ENCODE results near the gene YBX1. TPM values are rescaled to one million over a fixed set of nuclear protein-coding genes. Genes with fewer than 3 reads are reported as not detected.

YBX1 gene
- total and polyA plus RNA-seq, 2 of the 13 experiments (the other 11 are each of a cell fraction or from before 2014, with no cell fraction given) = 339 to 628 TPM

DNA sequence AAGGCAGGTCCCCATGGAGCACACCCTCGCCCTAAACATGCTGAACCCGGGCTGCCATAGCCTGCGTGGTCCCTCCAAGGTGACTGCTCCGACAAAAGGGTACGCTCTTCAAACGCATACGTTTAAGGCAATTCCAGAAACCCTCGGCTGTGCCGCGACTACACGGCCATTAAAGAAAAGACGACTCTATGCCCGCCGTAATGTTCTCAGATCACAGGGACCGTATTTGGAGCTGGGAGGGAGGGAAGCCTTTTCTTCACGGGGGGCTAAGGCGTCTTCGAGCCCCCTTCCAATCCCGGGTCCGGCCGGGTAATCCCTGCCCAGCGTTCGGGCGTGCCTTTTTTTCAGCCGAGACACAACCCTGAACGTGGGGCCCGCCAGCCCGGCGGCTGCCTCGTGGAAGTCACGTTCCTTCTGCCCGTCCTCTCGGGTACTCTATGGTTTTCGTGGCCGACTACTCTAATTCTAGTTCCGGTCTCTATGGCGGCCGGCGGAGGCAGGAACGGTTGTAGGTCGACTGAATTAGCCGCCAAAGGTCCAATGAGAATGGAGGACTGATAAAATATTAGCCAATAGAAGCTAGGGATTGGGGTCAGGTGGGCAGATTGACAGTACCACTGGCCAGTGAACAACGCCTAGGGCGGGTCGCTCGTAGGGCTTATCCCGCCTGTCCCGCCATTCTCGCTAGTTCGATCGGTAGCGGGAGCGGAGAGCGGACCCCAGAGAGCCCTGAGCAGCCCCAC is at the start of gene YBX1 (continued):
- TF ChIP-seq KAT7 (CRISPR knock-in tag; IDR thresholded peaks at IDR 0.05; ENCODE audit: borderline replicate concordance) = peak; percentile 73; the same call in 1 of the 2 replicates
- TF ChIP-seq ZNF33A (CRISPR knock-in tag; IDR thresholded peaks at IDR 0.05; ENCODE audit: borderline replicate concordance) = no peak
- TF ChIP-seq ZNF672 (CRISPR knock-in tag; IDR thresholded peaks at IDR 0.05) = no peak
- TF ChIP-seq ZNF136 (CRISPR knock-in tag; IDR thresholded peaks at IDR 0.05; ENCODE audit: low read depth) = peak; percentile 91
- TF ChIP-seq, protein P1, sequence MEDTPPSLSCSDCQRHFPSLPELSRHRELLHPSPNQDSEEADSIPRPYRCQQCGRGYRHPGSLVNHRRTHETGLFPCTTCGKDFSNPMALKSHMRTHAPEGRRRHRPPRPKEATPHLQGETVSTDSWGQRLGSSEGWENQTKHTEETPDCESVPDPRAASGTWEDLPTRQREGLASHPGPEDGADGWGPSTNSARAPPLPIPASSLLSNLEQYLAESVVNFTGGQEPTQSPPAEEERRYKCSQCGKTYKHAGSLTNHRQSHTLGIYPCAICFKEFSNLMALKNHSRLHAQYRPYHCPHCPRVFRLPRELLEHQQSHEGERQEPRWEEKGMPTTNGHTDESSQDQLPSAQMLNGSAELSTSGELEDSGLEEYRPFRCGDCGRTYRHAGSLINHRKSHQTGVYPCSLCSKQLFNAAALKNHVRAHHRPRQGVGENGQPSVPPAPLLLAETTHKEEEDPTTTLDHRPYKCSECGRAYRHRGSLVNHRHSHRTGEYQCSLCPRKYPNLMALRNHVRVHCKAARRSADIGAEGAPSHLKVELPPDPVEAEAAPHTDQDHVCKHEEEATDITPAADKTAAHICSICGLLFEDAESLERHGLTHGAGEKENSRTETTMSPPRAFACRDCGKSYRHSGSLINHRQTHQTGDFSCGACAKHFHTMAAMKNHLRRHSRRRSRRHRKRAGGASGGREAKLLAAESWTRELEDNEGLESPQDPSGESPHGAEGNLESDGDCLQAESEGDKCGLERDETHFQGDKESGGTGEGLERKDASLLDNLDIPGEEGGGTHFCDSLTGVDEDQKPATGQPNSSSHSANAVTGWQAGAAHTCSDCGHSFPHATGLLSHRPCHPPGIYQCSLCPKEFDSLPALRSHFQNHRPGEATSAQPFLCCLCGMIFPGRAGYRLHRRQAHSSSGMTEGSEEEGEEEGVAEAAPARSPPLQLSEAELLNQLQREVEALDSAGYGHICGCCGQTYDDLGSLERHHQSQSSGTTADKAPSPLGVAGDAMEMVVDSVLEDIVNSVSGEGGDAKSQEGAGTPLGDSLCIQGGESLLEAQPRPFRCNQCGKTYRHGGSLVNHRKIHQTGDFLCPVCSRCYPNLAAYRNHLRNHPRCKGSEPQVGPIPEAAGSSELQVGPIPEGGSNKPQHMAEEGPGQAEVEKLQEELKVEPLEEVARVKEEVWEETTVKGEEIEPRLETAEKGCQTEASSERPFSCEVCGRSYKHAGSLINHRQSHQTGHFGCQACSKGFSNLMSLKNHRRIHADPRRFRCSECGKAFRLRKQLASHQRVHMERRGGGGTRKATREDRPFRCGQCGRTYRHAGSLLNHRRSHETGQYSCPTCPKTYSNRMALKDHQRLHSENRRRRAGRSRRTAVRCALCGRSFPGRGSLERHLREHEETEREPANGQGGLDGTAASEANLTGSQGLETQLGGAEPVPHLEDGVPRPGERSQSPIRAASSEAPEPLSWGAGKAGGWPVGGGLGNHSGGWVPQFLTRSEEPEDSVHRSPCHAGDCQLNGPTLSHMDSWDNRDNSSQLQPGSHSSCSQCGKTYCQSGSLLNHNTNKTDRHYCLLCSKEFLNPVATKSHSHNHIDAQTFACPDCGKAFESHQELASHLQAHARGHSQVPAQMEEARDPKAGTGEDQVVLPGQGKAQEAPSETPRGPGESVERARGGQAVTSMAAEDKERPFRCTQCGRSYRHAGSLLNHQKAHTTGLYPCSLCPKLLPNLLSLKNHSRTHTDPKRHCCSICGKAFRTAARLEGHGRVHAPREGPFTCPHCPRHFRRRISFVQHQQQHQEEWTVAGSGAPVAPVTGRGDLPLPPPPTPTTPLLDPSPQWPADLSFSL (CRISPR knock-in tag; IDR thresholded peaks at IDR 0.05) = no peak
- no peak for TF ChIP-seq ZNF30 (CRISPR knock-in tag; IDR thresholded peaks at IDR 0.05)
- no peak for TF ChIP-seq ZNF367 (CRISPR knock-in tag; IDR thresholded peaks at IDR 0.05; ENCODE audit: borderline replicate concordance)
- peak; percentile 87 for TF ChIP-seq ZMYM4 (CRISPR knock-in tag; IDR thresholded peaks at IDR 0.05)
- TF ChIP-seq, protein P2, sequence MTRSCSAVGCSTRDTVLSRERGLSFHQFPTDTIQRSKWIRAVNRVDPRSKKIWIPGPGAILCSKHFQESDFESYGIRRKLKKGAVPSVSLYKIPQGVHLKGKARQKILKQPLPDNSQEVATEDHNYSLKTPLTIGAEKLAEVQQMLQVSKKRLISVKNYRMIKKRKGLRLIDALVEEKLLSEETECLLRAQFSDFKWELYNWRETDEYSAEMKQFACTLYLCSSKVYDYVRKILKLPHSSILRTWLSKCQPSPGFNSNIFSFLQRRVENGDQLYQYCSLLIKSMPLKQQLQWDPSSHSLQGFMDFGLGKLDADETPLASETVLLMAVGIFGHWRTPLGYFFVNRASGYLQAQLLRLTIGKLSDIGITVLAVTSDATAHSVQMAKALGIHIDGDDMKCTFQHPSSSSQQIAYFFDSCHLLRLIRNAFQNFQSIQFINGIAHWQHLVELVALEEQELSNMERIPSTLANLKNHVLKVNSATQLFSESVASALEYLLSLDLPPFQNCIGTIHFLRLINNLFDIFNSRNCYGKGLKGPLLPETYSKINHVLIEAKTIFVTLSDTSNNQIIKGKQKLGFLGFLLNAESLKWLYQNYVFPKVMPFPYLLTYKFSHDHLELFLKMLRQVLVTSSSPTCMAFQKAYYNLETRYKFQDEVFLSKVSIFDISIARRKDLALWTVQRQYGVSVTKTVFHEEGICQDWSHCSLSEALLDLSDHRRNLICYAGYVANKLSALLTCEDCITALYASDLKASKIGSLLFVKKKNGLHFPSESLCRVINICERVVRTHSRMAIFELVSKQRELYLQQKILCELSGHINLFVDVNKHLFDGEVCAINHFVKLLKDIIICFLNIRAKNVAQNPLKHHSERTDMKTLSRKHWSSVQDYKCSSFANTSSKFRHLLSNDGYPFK (CRISPR knock-in tag; IDR thresholded peaks at IDR 0.05; ENCODE audit: borderline replicate concordance) = peak; percentile 84
- peak; percentile 76 for TF ChIP-seq ZFX (CRISPR knock-in tag; IDR thresholded peaks at IDR 0.05; ENCODE audit: low read depth)
- no peak for TF ChIP-seq SP5 (CRISPR knock-in tag; IDR thresholded peaks at IDR 0.05; ENCODE audit: borderline replicate concordance, low read depth)
- TF ChIP-seq SNAPC2 (CRISPR knock-in tag; IDR thresholded peaks at IDR 0.05) = no peak
- TF ChIP-seq, protein P3, sequence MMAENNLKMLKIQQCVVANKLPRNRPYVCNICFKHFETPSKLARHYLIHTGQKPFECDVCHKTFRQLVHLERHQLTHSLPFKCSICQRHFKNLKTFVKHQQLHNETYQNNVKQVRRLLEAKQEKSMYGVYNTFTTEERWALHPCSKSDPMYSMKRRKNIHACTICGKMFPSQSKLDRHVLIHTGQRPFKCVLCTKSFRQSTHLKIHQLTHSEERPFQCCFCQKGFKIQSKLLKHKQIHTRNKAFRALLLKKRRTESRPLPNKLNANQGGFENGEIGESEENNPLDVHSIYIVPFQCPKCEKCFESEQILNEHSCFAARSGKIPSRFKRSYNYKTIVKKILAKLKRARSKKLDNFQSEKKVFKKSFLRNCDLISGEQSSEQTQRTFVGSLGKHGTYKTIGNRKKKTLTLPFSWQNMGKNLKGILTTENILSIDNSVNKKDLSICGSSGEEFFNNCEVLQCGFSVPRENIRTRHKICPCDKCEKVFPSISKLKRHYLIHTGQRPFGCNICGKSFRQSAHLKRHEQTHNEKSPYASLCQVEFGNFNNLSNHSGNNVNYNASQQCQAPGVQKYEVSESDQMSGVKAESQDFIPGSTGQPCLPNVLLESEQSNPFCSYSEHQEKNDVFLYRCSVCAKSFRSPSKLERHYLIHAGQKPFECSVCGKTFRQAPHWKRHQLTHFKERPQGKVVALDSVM (CRISPR knock-in tag; IDR thresholded peaks at IDR 0.05) = no peak
- no peak for TF ChIP-seq ZBTB1 (CRISPR knock-in tag; IDR thresholded peaks at IDR 0.05; ENCODE audit: borderline replicate concordance)
- peak; percentile 30; the same call in 1 of the 2 replicates for TF ChIP-seq ZNF768 (CRISPR knock-in tag; IDR thresholded peaks at IDR 0.05)
- no peak for TF ChIP-seq FOSL2 (CRISPR knock-in tag; IDR thresholded peaks at IDR 0.05)
- no peak for TF ChIP-seq ZNF251 (CRISPR knock-in tag; IDR thresholded peaks at IDR 0.05)

Measured in HepG2 (cell line).